Activated CD4-positive, alpha-beta T cell treated with anti-CD3 and anti-CD28 coated beads for 4 hours (primary cell): Measurements from ENCODE around the gene TCHP.
A peak's percentile ranks its signal among the peaks of the same experiment; 100 is the strongest.
"Not testable (repeated sequence)": the region's sequence is repeated elsewhere in the genome, so short reads cannot be mapped to it uniquely, and the experiment has no call there.

ENCODE experiments used
- DNase-seq, 2 donors: peaks; one replicate each; pipeline ENCODE4 v3.0.0-alpha.2; 2020

The TCHP gene

DNA sequence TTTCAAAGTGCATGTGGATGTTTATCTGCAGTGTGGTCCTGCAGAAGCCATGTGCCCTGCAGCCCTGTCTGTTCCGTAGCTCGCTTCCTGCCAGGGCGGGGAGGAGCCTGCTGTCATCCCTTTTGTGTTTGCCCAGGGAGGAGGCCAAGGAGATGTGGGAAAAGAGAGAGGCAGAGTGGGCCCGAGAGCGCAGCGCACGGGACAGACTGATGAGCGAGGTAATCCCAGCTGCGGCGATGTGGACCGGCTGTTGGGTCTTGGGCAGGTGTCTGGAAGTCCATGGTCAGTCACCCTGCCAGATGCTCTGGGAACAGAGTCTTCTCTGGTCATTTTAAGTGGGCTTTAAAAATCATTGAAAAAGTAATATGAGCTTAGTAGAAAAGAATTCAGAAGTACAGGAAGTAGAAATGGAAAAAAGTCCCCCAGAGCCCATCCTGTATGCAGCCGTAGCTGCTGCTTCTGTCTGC is 12.8 kb downstream of the TCHP start:
- no peak for DNase-seq

DNA sequence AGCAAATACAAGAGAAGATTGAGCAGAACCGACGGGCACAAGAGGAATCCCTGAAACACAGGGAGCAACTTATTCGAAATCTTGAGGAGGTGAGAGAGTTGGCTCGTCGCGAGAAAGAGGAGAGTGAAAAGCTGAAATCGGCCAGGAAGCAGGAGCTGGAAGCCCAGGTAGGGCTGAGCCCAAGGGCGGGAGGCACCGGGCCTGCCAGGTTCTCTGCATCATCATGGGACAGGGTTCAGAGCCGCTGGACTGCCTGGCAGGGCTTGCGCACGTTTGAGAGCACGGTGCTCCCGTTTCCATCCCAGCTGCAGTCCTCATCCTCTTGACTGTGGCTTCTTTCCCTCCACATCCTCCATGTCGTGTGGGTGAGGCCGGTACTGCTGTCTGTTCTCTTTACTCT is 14.4 kb downstream of the TCHP start:
- no peak for DNase-seq

DNA sequence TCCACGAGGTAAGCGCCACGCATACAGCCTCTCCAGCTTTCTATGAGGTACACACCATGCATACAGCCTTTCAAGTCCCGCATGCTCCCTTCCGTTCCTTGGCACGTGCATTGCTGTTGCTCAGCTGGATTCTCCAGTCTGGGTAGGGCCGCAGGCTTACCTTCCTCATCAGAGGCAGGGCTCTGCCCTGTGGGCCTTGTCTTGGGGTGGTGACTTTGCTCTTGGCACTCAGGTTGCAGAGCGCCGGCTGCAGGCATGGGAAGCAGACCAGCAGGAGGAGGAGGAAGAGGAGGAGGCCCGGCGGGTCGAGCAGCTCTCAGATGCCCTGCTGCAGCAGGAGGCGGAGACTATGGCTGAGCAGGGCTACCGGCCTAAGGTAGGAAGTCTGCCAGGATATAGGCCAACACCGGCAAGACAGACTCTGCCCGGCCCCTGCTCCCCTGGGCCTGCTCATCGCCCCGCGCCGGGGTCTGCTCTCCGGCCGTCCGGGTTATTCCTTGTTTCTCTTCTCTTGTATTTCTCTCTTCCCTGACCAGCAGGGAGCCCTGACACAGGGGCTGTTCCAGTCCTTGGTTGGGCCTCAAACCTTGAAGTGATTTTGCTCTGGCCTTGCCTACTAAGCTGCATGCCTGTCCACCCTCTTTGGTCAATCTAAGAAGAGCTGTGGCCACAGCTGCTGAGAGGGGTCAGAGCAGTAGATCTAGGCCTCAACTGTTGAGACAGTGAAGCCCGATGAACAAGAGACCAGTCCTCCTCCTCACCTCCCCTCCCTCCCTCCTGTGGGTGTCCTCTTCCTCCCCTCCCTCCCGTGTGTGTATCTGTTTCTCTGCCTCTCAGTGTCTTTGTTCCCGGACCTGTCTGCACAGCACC is 15.3 kb downstream of the TCHP start:
- no peak for DNase-seq

DNA sequence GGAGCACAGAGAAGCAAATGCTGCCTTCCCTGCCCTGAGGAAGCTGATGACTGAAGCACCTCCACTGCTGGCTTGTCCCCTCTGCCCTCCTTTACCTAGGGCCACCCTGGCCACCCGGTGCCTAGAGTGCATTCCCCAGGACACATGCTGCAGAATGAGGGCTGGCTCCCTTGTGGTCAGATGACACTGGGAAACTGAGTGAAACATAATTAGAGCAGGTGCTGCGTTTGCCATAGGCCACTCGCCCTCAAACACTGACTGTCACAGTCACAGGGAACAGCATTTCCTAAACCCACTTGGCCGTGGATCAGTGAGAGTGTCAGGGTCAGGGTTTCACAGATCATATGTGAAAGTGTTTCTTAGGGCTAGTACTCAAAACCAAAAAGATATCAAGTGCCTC is 16.0 kb downstream of the TCHP start:
- DNase-seq: no peak

DNA sequence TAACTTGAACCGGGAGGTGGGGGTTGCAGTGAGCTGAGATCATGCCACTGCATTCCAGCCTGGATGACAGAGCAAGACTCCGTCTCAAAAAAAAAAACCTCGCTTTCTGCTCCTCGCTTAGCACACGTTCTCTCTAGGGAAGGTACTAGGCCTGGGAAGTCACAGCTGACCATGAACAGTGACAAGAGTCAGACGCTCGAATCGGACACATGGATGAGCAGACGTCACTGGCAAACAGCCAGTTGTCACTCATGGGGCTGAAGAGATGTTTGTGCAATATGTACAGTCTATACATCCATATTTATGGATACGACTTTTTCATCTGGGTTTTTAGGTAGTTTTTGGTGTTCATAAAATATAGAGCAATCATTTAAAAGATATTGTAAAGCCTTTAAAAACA is 19.4 kb downstream of the TCHP start:
- DNase-seq: no peak

DNA sequence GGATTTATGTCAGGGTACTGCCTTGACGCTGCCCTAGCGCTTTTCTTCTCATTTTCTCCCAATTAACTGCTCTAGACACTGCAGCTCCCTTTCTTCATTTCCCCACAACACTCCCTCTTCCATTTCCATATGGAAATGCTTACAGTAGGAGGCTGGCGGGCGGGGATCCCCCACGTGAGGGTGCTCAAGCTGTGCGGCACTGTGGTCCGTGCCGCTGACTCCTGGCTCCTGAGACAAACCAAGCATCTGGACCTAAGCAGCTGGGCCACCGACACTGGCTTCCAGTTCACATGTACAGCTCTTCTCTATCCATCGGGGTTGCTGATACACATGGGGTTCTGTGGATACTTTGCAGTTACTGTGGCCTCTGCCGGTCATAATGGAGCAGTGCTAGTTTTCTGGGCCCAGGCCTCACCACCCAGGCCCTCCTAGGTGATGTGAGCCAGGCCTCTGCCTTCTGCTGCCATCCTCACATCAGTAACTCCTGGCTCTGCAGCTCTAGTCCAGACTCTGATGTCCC is 20.2 kb downstream of the TCHP start:
- no peak for DNase-seq

- DNase-seq: no peak
Observed at GRCh38 chr12:109921982-109922381, 21.9 kb downstream of the TCHP start.

DNA sequence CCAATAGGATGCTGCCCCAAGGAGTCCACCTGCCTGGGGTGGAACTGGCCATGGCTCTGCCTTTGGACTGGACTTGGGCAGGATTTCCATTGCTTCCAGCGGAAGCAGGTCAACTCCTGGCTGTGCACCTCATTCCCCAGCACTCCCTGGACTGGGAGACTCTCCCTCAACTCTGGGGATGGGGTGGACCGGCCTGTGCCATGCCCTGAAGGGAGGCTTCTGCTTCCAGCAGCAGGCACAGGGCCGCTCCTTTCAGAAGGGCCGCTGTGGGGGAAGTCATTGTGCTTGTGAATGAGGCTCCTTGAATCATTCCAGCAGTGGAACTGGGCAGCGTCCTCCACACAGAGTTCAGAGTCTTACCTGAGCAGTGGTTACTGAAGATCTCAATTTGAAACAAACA is 23.0 kb downstream of the TCHP start:
- no peak for DNase-seq

- DNase-seq: no peak
Observed at GRCh38 chr12:109923481-109924245, 23.6 kb downstream of the TCHP start.

DNA sequence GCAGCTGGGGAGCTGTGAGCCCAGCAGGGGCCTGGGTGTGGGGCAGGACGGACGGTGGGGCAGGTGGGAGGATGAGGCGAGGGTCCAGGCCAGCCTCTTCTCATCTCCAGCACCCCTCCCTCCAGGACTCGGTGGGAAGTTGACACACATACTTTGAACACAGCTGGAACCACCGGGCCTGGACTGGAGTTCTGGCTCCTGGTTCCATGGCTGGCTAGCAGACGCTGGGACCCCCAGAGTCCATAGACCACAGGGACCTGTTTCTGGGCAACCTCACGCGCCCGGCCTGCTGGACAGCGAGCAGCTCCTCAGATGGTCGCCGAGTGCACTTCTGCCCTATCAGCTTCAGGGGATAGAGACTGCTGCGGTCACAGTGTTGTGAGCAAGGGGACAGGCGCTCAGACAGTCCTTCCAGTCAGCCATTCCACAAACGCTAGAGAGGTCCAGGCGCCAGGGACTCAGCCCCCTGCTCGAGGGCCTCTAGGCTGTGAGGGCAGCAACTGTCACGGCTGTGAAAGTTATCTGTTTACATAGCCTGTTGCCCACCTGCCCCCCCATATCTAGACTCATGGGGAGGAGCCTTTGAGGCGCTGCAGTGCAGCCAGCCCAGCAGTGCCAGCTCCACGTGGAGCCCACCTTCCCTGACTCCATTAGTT is 25.2 kb downstream of the TCHP start:
- DNase-seq: no peak

DNA sequence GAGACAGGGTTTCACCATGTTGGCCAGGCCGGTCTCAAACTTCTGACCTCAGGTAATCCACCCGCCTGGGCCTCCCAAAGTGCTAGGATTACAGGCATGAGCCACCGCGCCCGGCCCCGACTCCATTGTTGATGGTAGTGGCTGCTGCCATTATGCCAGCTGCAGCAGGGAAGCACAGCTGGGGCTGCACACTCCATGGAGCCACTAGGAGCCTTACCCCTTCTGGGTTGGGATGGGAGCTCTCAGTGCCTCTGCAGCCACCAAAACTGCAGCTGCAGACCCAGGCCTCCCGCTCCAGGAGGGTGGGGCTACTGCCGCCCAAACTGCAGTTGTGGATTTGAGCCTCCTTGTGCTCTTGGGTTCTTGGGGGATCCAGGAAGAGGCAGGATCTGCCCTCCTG is 25.9 kb downstream of the TCHP start:
- DNase-seq: no peak

DNA sequence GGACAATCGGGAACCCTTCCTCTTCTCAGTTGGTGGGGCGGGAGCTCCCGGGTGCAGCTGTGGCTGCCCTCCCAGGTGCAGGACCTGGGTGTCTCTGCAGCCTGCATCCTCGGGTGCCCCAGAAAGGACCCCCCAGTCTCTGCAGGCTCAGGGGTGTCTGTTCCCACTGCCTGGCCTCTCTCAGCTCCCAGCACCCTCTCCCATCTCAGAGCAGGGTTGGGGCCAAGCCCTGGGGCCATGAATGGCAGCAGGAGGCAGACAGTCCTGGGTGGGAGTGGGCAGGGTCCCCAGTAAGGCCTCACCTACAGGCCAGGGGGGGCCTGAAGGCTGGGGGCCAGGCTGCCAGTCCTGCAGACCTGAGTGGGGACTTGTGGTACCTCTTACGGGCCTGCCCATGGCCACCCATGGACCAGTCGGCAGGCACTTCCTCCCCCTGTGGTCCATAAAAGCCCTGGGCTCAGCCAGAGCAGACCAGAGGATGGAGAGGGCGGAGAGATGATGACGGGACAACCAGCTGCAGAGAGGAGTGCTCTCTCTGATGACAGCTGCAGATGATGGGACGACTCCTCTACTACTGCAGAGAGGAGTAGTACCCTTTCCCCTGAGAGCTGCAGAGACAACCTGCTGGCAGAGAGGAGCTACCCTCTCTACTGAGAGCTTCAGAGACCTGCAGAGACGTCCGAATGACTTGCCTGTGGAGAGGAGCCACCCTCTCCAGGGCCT is 26.6 kb downstream of the TCHP start:
- no peak for DNase-seq

DNA sequence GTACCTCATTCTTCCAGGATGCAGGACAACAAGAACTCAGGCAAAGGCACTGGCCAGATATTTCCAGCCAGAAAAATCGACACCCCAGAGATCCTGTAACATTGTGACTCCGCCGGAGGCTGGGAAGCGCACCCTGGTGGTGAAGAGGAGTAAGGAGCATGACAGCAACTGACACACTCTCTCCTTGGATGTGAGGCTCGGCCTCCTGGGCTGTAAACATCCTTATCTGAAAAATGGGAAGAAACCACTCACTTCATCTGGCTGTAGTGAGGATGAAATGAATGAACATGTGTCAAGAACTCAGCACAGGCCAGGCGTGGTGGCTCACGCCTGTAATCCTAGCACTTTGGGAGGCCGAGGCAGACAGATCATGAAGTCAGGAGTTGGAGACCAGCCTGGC is 27.5 kb downstream of the TCHP start:
- peak; percentile 31 to 38 for DNase-seq

- DNase-seq: no peak
Observed at GRCh38 chr12:109928058-109928656, 28.1 kb downstream of the TCHP start.

DNA sequence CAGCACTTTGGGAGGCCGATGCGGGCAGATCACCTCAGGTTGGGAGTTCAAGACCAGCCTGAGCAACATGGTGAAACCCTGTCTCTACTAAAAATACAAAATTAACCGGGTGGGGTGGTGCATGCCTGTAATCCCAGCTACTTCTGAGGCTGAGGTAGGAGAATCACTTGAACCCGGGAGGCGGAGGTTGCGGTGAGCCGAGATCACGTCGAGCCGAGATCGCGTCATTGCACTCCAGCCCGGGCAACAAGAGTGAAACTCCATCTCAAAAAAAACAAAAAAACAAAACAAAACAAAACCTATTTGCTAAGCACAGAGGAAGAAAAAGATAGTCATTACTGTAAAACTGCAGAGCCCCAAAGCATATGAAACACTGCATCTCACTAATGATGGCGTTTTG is 29.3 kb downstream of the TCHP start:
- DNase-seq: not testable (repeated sequence)

- no peak for DNase-seq
Observed at GRCh38 chr12:109930028-109930800, 30.1 kb downstream of the TCHP start.

DNA sequence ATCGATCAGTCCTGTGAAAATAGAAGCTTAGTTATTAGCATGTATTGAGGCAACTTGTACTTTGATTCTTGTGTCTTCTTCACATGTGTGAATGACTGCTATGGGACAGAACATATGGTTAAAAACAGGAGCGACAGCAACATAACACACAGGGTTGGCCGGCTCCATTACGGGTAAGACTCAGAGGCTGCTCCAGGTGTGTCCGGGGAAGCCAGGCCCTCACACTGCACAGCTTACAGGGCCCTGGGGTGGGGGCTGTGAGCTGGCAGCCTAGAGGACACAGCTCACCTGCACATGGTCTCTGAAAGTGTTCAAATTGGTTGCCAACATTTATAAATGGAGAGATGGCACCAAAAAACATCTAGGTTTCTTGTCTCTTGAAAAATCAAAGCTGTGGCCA is 31.1 kb downstream of the TCHP start:
- no peak for DNase-seq

GRCh38 chr12:109932878-109933503 is 32.9 kb downstream of the TCHP start:
- DNase-seq: no peak

GRCh38 chr12:109934026-109934425 is 34.0 kb downstream of the TCHP start:
- DNase-seq: peak in 1 of 2 donors; percentile 7

DNA sequence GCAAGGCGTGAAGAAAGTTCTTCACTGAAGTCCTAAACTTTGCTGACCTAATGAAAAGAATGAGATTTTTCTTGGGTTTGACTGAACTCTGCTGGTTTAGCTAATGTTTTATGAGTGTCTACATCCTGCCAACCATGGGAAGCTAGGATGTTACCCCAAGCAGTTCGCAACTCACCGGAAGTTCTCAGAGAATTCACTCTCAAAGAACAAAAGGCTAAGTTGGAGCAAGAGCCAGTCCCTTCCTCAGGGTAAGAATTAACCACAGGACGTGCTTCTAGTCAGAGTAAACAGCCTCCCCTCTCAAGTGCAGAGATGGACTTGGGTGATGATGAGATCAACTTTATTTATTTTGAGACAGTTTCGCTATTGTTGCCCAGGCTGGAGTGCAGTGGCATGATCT is 37.3 kb downstream of the TCHP start:
- DNase-seq: no peak

DNA sequence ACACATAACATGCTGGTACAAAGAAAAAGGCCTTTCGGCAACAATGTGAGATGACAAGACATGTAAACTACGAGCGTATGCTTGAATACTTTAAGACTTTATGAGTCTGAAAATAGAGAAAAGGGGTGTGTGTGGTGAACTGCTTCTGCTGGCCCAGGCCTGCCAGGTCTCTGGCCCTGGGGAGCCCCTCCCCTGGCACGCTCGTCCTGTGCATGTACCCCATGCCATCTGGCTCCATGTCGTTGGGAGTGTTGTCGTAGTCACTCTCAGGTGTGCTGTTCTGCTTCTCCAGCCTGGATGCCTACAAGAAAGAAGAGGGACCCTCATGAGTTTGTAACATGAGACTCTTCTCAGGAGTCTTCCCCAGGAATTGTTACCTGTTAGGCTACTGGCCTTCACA is 38.9 kb downstream of the TCHP start:
- DNase-seq: no peak
